HepG2 (cell line): Measurements from ENCODE around the gene TCAIM.

Experiments
- ATF7 ChIP-seq, 2 experiments: fragments of 450-650 bp in 1 of 2; sonication (generic) in 1 of 2; formaldehyde crosslinking in 1 of 2; IDR thresholded peaks; 2 replicates each; pipeline versions ENCODE4 v1.4.0 to v1.6.1; 2016 to 2020; ENCODE audit warnings: antibody characterized with exemption in 1 of 2, mild to moderate bottlenecking in 1 of 2, missing genetic modification reagents in 1 of 2
- CEBPG ChIP-seq: IDR thresholded peaks from 2 replicates; pipeline ENCODE4 v1.6.1; 2016
- CTCF ChIP-seq: sonication (generic); formaldehyde crosslinking; IDR thresholded peaks from 2 replicates; pipeline ENCODE4 v1.5.0; 2020; ENCODE audit warnings: mild to moderate bottlenecking, missing genetic modification reagents, moderate library complexity
- KAT8 ChIP-seq: IDR thresholded peaks from 2 replicates; pipeline ENCODE4 v1.6.1; 2016; ENCODE audit warnings: missing genetic modification reagents, missing compliant biosample characterization
- MAF1 ChIP-seq: sonication (generic); formaldehyde crosslinking; IDR thresholded peaks from 2 replicates; pipeline ENCODE4 v1.5.0; 2020; ENCODE audit warnings: missing genetic modification reagents, borderline replicate concordance
- MTA3 ChIP-seq: sonication (generic); formaldehyde crosslinking; IDR thresholded peaks from 2 replicates; pipeline ENCODE4 v1.4.0; 2020; ENCODE audit warnings: missing genetic modification reagents
- MYC ChIP-seq: sonication (generic); formaldehyde crosslinking; IDR thresholded peaks from 2 replicates; pipeline ENCODE4 v1.9.0; 2021; ENCODE audit warnings: missing genetic modification reagents, borderline replicate concordance
- SMAD9 ChIP-seq: sonication (generic); formaldehyde crosslinking; IDR thresholded peaks from 2 replicates; pipeline ENCODE4 v1.5.1; 2020; ENCODE audit warnings: mild to moderate bottlenecking, missing genetic modification reagents
- ZBTB10 ChIP-seq: sonication (generic); formaldehyde crosslinking; IDR thresholded peaks from 2 replicates; pipeline ENCODE4 v1.4.0; 2020; ENCODE audit warnings: missing genetic modification reagents, borderline replicate concordance
- ZNF263 ChIP-seq: sonication (generic); formaldehyde crosslinking; IDR thresholded peaks from 2 replicates; pipeline ENCODE4 v1.4.0; 2020; ENCODE audit warnings: missing genetic modification reagents
- ZNF501 ChIP-seq: sonication (generic); formaldehyde crosslinking; IDR thresholded peaks from 2 replicates; pipeline ENCODE4 v1.5.1; 2020; ENCODE audit warnings: mild to moderate bottlenecking, moderate library complexity, missing genetic modification reagents

GRCh38 chr3:44429459-44429858 lies 90.9 kb downstream of the TCAIM start:
- no peak for TF ChIP-seq MAF1
- no peak for TF ChIP-seq ATF7 (IDR thresholded peaks at IDR 0.05)
- TF ChIP-seq ATF7 (CRISPR knock-in tag; IDR thresholded peaks at IDR 0.05): no peak
- TF ChIP-seq ZNF263: no peak
- TF ChIP-seq MTA3 (CRISPR knock-in tag): no peak
- TF ChIP-seq SMAD9 (CRISPR knock-in tag): no peak
- TF ChIP-seq ZBTB10: no peak
- TF ChIP-seq KAT8: no peak
- TF ChIP-seq ZNF501 (CRISPR knock-in tag): no peak
- TF ChIP-seq CEBPG (CRISPR knock-in tag): no peak
- no peak for TF ChIP-seq MYC (CRISPR knock-in tag)
- TF ChIP-seq CTCF (CRISPR knock-in tag): no peak
